Neural progenitor cell (in vitro differentiated cells): ENCODE measurements around the gene NR2F1-AS1. TPM values are rescaled to one million over a fixed set of nuclear protein-coding genes. Genes with fewer than 3 reads are reported as not detected.
"Not testable (repeated sequence)": the region's sequence is repeated elsewhere in the genome, so short reads cannot be mapped to it uniquely, and the experiment has no call there.

Experiments used
- DNase-seq: peaks from one replicate; pipeline ENCODE4 v3.0.0-alpha.2; 2016; ENCODE audit warnings: low spot score
- H2AFZ ChIP-seq: fragments of 200-600 bp; sonication (generic); replicated peaks from 2 replicates; pipeline ENCODE4 v1.6.1; 2016; ENCODE audit warnings: antibody characterized with exemption
- H3F3A ChIP-seq: fragments of 200-600 bp; sonication (generic); 2 replicates; pipeline ENCODE4 v1.6.1; 2016; ENCODE audit warnings: antibody characterized with exemption, low read depth
- H3K27ac ChIP-seq: fragments of 200-600 bp; sonication (generic); 2 replicates; pipeline ENCODE4 v1.5.1; 2016; ENCODE audit warnings: mild to moderate bottlenecking
- H3K27me3 ChIP-seq: fragments of 200-600 bp; sonication (generic); 2 replicates; pipeline ENCODE4 v1.6.1; 2016; ENCODE audit warnings: mild to moderate bottlenecking, moderate library complexity
- H3K36me3 ChIP-seq: fragments of 200-600 bp; sonication (generic); 2 replicates; pipeline ENCODE4 v1.5.1; 2016
- H3K4me1 ChIP-seq: fragments of 200-600 bp; sonication (generic); 2 replicates; pipeline ENCODE4 v1.6.1; 2016; ENCODE audit warnings: mixed run types
- H3K4me2 ChIP-seq: fragments of 200-600 bp; sonication (generic); 2 replicates; pipeline ENCODE4 v1.6.1; 2016
- H3K4me3 ChIP-seq: fragments of 200-600 bp; sonication (generic); 2 replicates; pipeline ENCODE4 v1.5.1; 2016
- H3K79me2 ChIP-seq: fragments of 200-600 bp; sonication (generic); 2 replicates; pipeline ENCODE4 v1.6.1; 2016; ENCODE audit warnings: low read depth
- H3K9ac ChIP-seq: fragments of 200-600 bp; sonication (generic); 2 replicates; pipeline ENCODE4 v1.6.1; 2016
- H3K9me3 ChIP-seq: fragments of 200-600 bp; sonication (generic); 2 replicates; pipeline ENCODE4 v1.5.1; 2016; ENCODE audit warnings: low read depth
- H4K20me1 ChIP-seq: fragments of 200-600 bp; sonication (generic); 2 replicates; pipeline ENCODE4 v1.6.1; 2016; ENCODE audit warnings: low read depth
- H3K27ac Mint-ChIP-seq: 3 replicates; pipeline ENCODE4 v1.8.0; 2021; ENCODE audit warnings: mixed read lengths
- H3K27me3 Mint-ChIP-seq: 2 replicates; pipeline ENCODE4 v1.8.0; 2022; ENCODE audit warnings: low read depth, mild to moderate bottlenecking, inconsistent platforms, moderate library complexity, mixed read lengths; ENCODE audit not compliant: insufficient read depth
- H3K36me3 Mint-ChIP-seq: 3 replicates; pipeline ENCODE4 v1.8.0; 2021; ENCODE audit warnings: mixed read lengths
- H3K4me1 Mint-ChIP-seq: 3 replicates; pipeline ENCODE4 v1.8.0; 2021; ENCODE audit warnings: mixed read lengths
- H3K4me3 Mint-ChIP-seq: 3 replicates; pipeline ENCODE4 v1.8.0; 2021; ENCODE audit warnings: mild to moderate bottlenecking, moderate library complexity, mixed read lengths
- H3K9me3 Mint-ChIP-seq: 3 replicates; pipeline ENCODE4 v1.8.0; 2020; ENCODE audit warnings: mixed read lengths
- CTCF ChIP-seq: fragments of 200-600 bp; sonication (generic); IDR thresholded peaks from 2 replicates; pipeline ENCODE4 v1.5.1; 2017; ENCODE audit warnings: antibody characterized with exemption, mild to moderate bottlenecking
- EZH2 ChIP-seq: fragments of 200-600 bp; sonication (generic); IDR thresholded peaks from 2 replicates; pipeline ENCODE4 v1.6.1; 2017; ENCODE audit warnings: antibody characterized with exemption, mild to moderate bottlenecking, moderate library complexity
- EZH2phosphoT487 ChIP-seq: fragments of 200-600 bp; sonication (generic); IDR thresholded peaks from 2 replicates; pipeline ENCODE4 v1.6.1; 2017; ENCODE audit warnings: antibody characterized with exemption
- total RNA-seq: library from RNA; depleted of rRNA; stranded (reverse); fragments of >200 nt; gene quantifications from 2 replicates; pipeline ENCODE4 v1.2.3, GENCODE V29; 2015; ENCODE audit warnings: low replicate concordance

Gene NR2F1-AS1
- total RNA-seq, 1 donor from 2014 or later: 9.3 TPM

- no peaks in the 10 kb centered on the region for H3K4me1 Mint-ChIP-seq
- H3K27ac ChIP-seq: no peak overlapping the region
- no peak overlapping the region for H3K9ac ChIP-seq
- no peak overlapping the region for H3K4me2 ChIP-seq
- H3K27me3 Mint-ChIP-seq: peaks cover 3% of the 10 kb centered on the region
- no peaks in the 10 kb centered on the region for H3F3A ChIP-seq
- H3K9me3 Mint-ChIP-seq: peaks cover 65% of the 10 kb centered on the region
- no peak for DNase-seq
- peaks cover 48% of the 10 kb centered on the region for H3K36me3 Mint-ChIP-seq
- H3K36me3 ChIP-seq: no peaks in the 10 kb centered on the region
- H4K20me1 ChIP-seq: no peaks in the 10 kb centered on the region
- H3K9me3 ChIP-seq: peaks cover 19% of the 10 kb centered on the region
- no peak overlapping the region for H2AFZ ChIP-seq
- no peaks in the 10 kb centered on the region for H3K27me3 ChIP-seq
- no peaks in the 10 kb centered on the region for H3K79me2 ChIP-seq
- no peaks in the 10 kb centered on the region for H3K4me1 ChIP-seq
- TF ChIP-seq CTCF: no peak
- TF ChIP-seq EZH2: no peak
- no peak for TF ChIP-seq EZH2phosphoT487
- H3K27ac Mint-ChIP-seq: no peak overlapping the region
- H3K4me3 ChIP-seq: no peak overlapping the region
- H3K4me3 Mint-ChIP-seq: no peak overlapping the region
These were observed 119.3 kb downstream of the NR2F1-AS1 start for GRCh38 chr5:93461756-93462155.

GRCh38 chr5:93460286-93460685 lies 120.7 kb downstream of the NR2F1-AS1 start:
- DNase-seq: no peak
- H3K79me2 ChIP-seq: no peaks in the 10 kb centered on the region
- H3K4me1 ChIP-seq: no peaks in the 10 kb centered on the region
- no peaks in the 10 kb centered on the region for H3F3A ChIP-seq
- no peak for TF ChIP-seq EZH2phosphoT487
- no peak for TF ChIP-seq CTCF
- TF ChIP-seq EZH2: no peak
- Mint-ChIP-seq H3K4me3 (no peak overlapping the region), H3K36me3 (peaks cover 50% of the 10 kb centered on the region), H3K27ac (no peak overlapping the region), H3K4me1 (no peaks in the 10 kb centered on the region), H3K27me3 (peaks cover 3% of the 10 kb centered on the region), H3K9me3 (peaks cover 54% of the 10 kb centered on the region)
- no peaks in the 10 kb centered on the region for H4K20me1 ChIP-seq
- no peak overlapping the region for H3K27ac ChIP-seq
- H3K4me3 ChIP-seq: no peak overlapping the region
- no peak overlapping the region for H2AFZ ChIP-seq
- no peaks in the 10 kb centered on the region for H3K27me3 ChIP-seq
- no peak overlapping the region for H3K4me2 ChIP-seq
- no peaks in the 10 kb centered on the region for H3K36me3 ChIP-seq
- peaks cover 19% of the 10 kb centered on the region for H3K9me3 ChIP-seq
- H3K9ac ChIP-seq: no peak overlapping the region

GRCh38 chr5:93456796-93457195 lies 124.2 kb downstream of the NR2F1-AS1 start:
- Mint-ChIP-seq H3K36me3 (peaks cover 39% of the 10 kb centered on the region), H3K9me3 (peaks cover 21% of the 10 kb centered on the region)
- H3K4me1 ChIP-seq: peaks cover 14% of the 10 kb centered on the region
- not testable (repeated sequence) for H3K4me1 Mint-ChIP-seq, H3K79me2 ChIP-seq, H4K20me1 ChIP-seq, H3K27me3 Mint-ChIP-seq, H3K27ac ChIP-seq, H3K27me3 ChIP-seq, H3K4me3 Mint-ChIP-seq, H3K36me3 ChIP-seq, H3K9me3 ChIP-seq, DNase-seq, H3K4me3 ChIP-seq, H3K27ac Mint-ChIP-seq, H3F3A ChIP-seq, H3K9ac ChIP-seq, H3K4me2 ChIP-seq, H2AFZ ChIP-seq

- no peaks in the 10 kb centered on the region for H3K27me3 Mint-ChIP-seq
- no peak overlapping the region for H3K4me3 Mint-ChIP-seq
- Histone ChIP-seq H3K4me3 (no peak overlapping the region), H3F3A (no peaks in the 10 kb centered on the region), H3K9ac (no peak overlapping the region), H3K9me3 (no peaks in the 10 kb centered on the region), H4K20me1 (no peaks in the 10 kb centered on the region), H3K27me3 (no peaks in the 10 kb centered on the region), H3K36me3 (no peaks in the 10 kb centered on the region), H2AFZ (no peak overlapping the region), H3K4me2 (no peak overlapping the region), H3K79me2 (no peaks in the 10 kb centered on the region), H3K27ac (no peak overlapping the region), H3K4me1 (peaks cover 14% of the 10 kb centered on the region)
- DNase-seq: no peak
- H3K4me1 Mint-ChIP-seq: peaks cover 7% of the 10 kb centered on the region
- H3K27ac Mint-ChIP-seq: no peak overlapping the region
- H3K36me3 Mint-ChIP-seq: peaks cover 37% of the 10 kb centered on the region
- peaks cover 6% of the 10 kb centered on the region for H3K9me3 Mint-ChIP-seq
- TF ChIP-seq EZH2phosphoT487 (no peak), EZH2 (no peak)
These were observed 126.1 kb downstream of the NR2F1-AS1 start for GRCh38 chr5:93454896-93455295.
